ENCODE results near the gene DLG1.

DLG1 gene

DNA sequence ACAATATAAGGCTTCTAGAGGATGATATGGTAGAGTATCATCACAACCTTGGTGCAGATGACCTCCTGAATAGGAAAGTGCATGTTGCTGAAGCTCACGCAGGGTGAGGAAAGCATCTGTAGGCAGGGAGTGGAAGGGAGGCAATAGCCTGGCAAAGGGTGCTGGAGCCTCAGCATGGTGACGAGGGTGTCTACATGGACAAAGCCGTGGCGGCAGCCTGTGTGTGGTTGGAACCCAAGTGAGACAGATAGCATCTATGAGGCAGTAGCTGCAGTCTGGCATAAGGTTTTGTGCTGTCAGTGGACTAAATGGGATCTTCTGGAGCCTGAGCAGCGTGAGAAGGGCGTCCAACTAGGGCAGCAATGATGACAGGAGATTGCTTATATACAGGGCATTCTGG lies 132.5 kb downstream of the DLG1 start:
- DNase-seq = no peak

GRCh38 chr3:197155046-197155445 lies 143.4 kb downstream of the DLG1 start:
- DNase-seq = no peak

GRCh38 chr3:197151580-197151979 lies 146.8 kb downstream of the DLG1 start:
- DNase-seq = no peak

DNA sequence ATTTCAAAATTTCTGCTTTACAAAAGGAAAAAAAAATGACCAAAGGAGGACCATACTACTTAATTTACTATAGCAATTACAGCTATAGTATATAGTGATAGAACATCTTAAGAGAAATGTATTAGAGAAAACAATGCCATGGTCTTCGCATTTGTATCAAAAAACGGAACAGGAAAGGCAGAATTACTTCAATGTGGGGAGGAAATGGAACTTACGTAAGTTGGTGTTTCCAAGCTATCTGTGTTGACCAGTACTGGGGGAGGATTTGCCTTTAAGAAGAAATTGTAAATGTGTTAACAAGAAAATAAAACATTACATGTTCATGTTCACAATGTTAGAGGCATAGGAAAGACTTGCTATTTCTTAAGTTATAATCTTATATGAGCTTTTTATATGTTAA lies 148.9 kb downstream of the DLG1 start:
- no peak for DNase-seq

- no peak for DNase-seq
Measured at GRCh38 chr3:197144188-197144587, 154.2 kb downstream of the DLG1 start.

- DNase-seq = no peak
Measured at GRCh38 chr3:197139586-197139985, 158.8 kb downstream of the DLG1 start.

- DNase-seq = no peak
Measured at GRCh38 chr3:197137751-197138150, 160.7 kb downstream of the DLG1 start.

DNA sequence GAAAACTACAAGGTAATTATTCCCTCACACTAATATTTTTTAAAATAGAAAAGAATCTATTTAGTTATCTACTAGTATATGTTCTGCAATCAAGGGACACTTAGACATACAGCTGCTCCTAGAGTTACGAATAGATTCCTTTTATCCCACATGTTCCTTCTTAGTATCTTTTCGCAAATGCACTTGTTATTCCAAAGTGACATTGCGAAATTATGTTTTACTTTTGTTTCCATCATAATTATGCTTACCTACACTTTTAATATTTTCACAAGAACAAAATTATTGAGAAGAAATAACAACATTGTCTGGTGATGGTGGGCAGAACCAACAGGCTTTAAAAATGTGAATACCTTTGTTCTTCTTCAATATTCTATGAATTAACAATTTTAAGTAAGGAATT lies 161.7 kb downstream of the DLG1 start:
- no peak for DNase-seq

DNA sequence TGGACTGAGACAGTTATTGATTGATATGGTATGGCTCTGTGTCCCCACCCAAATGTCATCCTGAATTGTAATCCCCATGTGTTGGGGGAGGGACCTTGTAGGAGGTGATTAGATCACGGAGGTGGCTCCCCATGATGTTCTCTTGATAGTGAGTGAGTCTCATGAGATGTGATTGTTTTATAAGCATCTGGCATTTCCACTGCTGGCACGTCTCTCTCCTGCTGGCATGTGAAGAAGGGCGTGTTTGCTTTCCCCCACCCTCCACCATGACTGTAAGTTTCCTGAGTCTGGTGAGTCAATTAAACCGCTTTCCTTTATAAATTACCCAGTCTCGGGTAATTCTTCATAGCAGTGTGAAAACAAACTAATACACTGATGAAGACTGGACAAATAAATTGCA lies 163.2 kb downstream of the DLG1 start:
- no peak for DNase-seq

- no peak for DNase-seq
Measured at GRCh38 chr3:197132916-197133530, 165.4 kb downstream of the DLG1 start.

GRCh38 chr3:197125636-197126035 lies 172.8 kb downstream of the DLG1 start:
- DNase-seq = no peak

DNA sequence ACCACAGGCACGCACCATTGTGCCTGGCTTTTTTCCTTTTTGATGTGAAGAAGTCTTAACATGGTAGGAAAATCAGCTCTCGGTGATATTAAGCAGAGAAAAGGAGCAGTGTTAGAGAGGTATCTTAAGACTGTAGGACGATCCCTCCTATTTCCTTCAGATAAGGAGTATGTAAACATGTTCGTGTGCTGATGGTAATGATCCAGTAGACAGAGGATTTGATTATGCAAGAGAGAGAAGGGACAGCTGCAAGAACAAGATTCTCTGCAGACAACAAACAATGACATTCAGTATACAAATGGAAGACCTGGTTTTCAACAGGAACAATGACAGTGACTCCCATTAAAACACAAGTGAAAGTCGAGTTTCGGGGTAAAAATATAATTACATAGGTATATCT lies 173.7 kb downstream of the DLG1 start:
- DNase-seq = no peak

- no peak for DNase-seq
Measured at GRCh38 chr3:197122394-197122793, 176.0 kb downstream of the DLG1 start.

GRCh38 chr3:197117114-197117513 lies 181.3 kb downstream of the DLG1 start:
- DNase-seq = no peak

DNA sequence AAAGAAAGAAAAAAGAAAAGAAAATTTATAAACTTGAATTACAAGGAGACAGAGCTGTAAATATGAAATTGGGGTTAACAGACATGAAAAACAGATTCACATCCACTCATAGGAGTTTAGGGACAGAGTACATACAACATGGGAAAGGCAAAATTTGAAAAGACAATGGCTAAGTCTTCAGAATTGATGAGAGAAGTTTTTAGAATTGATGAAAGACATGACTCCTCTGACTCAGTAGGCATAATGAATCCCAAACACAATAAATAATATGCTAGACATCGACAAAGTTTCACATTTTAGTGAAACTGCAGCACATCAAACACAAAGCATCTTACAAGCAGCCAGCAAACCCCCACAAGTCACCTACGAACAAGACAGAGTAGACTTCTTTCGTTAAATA lies 184.4 kb downstream of the DLG1 start:
- DNase-seq = no peak

DNA sequence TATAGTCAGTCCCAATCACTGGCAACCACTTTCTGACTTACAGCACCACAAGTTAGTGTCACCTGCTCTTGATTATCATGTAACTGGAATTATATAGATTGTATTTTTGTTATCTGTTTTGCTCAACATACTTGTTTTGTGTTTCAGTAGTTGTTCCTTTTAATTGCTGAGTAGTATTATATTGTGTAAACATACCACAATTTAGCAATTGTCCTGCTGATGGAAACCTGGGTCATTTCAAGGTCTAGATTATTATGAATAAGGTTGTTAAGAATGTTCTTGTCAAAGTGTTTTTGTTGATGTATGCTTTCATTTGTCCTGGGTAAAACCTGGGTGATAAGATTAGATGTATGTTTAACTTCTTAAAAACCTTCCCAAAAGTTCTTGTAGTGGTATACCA lies 186.7 kb downstream of the DLG1 start:
- no peak for DNase-seq

GRCh38 chr3:197105786-197106185 lies 192.6 kb downstream of the DLG1 start:
- no peak for DNase-seq

GRCh38 chr3:197104738-197105137 lies 193.7 kb downstream of the DLG1 start:
- no peak for DNase-seq

DNA sequence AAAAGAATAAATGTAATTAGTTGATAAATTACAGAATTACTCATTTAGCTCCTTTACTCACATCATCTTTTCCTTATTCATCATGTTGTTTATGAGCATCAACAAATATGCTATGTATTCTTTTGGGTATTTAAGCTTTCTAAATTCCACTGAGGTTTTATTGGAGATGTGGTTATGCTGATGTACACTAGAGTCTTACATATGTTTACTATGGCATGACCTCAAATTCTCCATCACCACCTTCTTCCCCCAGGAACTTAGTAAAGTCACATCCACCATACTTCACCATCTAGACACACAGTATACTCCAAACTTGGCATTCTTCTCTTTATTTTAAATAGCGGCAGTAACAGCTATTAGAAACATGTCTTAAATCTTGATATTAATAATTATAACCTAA lies 194.6 kb downstream of the DLG1 start:
- no peak for DNase-seq

DNA sequence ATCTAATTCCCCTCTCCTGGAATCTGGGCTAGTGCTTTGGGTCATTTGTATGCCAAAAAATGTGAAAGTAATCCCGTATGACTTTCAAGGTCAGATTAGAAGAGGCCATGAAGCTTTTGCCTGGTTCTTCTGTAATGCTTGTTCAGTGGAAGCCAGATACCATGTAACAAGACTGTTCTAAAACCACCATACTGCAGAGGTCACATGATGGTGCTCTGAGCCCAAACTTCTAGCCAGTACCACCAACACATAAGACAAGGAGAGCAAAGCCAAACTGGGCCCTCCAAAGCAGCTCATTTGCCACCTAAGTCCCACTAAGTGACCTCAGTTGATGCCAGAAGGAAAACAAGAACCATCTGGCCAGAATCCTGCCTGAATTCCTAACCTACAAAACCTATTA lies 204.5 kb downstream of the DLG1 start:
- DNase-seq = no peak

GRCh38 chr3:197088370-197088769 lies 210.0 kb downstream of the DLG1 start:
- DNase-seq = no peak

- DNase-seq = no peak
Measured at GRCh38 chr3:197085137-197085536, 213.3 kb downstream of the DLG1 start.

DNA sequence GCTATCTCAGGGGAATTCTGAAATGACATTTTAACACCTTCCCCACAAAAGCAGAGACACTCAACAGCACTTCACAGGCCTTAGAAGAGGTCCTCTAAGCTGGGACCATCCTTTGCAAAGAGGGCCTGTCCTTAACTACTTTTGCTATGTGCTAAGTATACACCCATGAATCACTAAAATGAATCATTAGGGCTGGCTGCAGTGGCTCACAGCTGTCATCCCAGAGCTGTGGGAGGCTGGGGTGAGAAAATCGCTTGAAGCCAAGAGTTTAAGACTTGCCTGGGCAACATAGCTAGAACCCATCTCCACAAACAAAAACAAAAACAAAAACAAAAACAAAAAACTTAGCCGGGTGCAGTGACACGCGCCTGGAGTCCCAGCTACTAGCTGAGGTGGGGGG lies 214.9 kb downstream of the DLG1 start:
- no peak for DNase-seq

DNA sequence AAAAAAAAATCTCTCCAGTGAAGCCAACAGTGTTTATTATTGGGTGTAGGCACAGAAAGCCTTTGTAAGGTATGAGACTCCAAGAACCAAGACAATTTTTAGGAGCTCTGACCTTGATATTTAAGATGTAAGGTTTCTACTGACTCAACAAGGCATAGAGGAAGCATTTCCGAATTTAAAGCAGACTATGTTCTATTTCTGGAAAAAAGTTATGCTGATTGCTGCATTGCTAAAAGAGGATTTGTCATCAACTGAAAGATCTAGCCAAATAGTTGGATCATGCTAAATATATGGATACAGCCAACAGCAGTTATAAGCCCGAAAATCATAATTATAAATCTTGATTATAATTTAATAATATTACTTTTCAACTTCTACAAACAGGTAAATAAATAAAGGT lies 215.5 kb downstream of the DLG1 start:
- DNase-seq = no peak

DNA sequence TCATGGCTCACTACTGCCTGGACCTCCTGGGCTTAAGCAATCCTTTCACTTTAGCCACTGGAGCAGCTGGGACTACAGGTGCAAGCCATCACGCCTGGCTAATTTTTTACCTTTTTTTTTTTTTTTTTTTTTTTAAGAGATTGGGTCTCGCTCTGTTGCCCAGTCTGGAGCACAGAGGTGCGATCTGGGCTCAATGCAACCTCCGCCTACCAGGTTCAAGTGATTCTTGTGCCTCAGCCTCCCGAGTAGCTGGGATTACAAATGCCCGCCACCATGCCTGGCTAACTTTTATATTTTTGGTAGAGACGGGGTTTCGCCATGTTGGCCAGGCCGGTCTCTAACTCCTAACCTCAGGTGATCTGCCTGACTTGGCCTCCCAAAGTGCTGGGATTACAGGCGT lies 218.1 kb downstream of the DLG1 start:
- DNase-seq = no peak

DNA sequence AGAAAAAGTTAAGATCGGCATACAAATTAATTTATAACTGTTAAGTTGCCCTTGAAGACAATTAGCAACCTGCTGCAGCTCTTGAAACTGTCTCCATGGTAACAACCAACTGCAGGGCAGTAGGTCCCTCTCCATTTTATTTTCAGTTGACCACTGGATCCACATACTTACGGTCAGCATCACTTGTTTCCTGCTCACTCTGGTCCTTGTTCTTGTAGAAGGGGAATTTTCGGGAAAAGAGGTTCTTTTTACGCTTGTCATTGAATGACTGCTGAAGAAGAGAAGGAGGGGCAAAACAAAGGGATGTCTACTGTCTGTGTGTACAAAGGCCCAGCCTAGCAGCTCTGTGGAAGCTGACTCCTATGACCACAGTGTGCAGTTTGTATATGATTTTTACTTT lies 222.0 kb downstream of the DLG1 start:
- DNase-seq = no peak

All from NCI-H1436 treated with DMSO at 0.1 percent for 48 hours (cell line).